ENCODE results near the gene IRF8. TPM values are rescaled to one million over a fixed set of nuclear protein-coding genes. Genes with fewer than 3 reads are reported as not detected.

The IRF8 gene
- polyA plus RNA-seq, 1 donor, result 5.4 TPM

- DNase-seq (ENCODE audit: low read depth), result no peak
Measured at GRCh38 chr16:85912211-85912974, 13.4 kb downstream of the IRF8 start.

GRCh38 chr16:85913141-85913601 lies 14.2 kb downstream of the IRF8 start:
- no peak for DNase-seq (ENCODE audit: low read depth)

- DNase-seq (ENCODE audit: low read depth), result no peak
Measured at GRCh38 chr16:85913688-85914422, 14.9 kb downstream of the IRF8 start.

DNA sequence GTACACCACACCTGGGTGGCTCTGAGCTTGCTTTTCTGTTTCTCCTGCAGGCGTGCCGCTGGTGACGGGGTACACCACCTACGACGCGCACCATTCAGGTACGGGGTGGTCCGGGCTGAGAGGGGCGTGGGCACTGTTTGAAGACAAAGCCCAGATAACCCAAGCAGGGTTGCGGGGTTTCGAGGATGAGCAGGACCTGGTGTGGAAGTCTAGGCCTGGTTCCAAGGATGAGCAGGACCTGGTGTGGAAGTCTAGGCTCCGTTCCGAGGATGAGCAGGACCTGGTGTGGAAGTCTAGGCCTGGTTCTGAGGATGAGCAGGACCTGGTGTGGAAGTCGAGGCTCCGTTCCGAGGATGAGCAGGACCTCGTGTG lies 15.4 kb downstream of the IRF8 start:
- no peak for DNase-seq (ENCODE audit: low read depth)

GRCh38 chr16:85915125-85915845 lies 16.3 kb downstream of the IRF8 start:
- DNase-seq (ENCODE audit: low read depth), result no peak

- no peak for DNase-seq (ENCODE audit: low read depth)
Measured at GRCh38 chr16:85916141-85916890, 17.4 kb downstream of the IRF8 start.

- DNase-seq (ENCODE audit: low read depth), result no peak
Measured at GRCh38 chr16:85917012-85917411, 18.1 kb downstream of the IRF8 start.

DNA sequence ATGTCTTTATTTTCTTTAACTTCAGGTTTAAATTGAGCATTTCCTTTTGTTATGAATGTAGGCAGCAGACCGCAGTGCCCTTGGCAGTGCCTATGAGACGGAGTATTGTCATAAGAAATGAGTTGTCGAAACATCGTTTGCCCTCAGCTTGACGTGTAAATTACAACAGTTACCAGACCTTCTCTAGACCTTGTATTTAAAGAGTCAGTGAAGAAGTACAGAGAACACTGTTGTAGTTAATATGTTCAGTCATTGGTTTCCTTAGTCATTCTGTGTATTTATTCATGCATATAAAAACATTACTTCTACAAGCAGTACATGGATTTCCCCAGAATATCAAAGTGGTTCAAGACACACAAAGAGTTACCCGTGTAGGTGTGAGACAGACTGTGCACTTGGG lies 19.0 kb downstream of the IRF8 start:
- no peak for DNase-seq (ENCODE audit: low read depth)

GRCh38 chr16:85918436-85918835 lies 19.5 kb downstream of the IRF8 start:
- no peak for DNase-seq (ENCODE audit: low read depth)

DNA sequence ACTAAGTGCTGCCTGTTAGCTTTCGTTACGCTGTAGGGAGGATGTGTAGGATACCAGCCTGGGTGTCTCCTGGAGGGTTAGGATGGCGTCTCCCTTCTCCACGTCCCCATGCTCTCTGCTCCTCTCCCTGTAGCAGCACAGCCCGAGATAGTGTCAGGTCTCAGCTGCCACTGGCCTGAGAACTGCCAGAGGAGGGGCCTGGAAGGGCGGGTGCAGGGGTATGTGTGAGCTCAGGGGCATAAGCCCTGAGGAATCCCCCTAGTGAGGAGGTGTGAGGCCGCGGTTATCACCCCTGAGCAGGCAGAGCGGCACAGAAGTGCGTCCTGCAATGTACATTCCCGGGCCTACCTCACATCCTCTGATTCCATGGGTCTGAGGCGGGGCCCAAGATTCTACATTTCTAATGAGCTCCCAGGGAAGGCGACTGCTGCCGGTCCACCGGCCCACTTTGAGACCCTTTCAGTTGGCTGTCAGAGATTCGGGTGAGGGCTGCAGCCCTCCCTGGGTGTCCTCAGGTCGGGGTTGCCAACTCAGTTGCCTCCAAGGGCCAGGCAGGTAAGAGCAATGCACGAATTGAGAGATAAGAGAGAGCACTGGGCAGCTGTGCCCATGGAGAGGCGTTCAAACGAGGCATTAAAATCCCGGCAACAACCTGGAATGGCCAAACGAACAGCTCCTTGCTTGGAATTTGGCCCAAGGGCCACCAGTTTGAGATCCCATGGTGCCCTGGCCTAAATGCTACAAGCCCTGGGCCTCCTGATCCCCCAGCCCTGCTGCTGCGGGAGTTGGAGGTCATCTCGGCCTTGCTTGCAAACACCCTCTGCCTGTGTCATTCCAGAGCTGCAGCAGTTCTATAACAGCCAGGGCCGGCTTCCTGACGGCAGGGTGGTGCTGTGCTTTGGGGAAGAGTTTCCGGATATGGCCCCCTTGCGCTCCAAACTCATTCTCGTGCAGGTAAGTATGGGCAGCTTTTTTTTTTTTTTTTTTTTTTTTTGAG lies 20.6 kb downstream of the IRF8 start:
- DNase-seq (ENCODE audit: low read depth), result no peak

GRCh38 chr16:85921026-85921425 lies 22.1 kb downstream of the IRF8 start:
- no peak for DNase-seq (ENCODE audit: low read depth)

GRCh38 chr16:85923153-85924021 lies 24.4 kb downstream of the IRF8 start:
- no peak for DNase-seq (ENCODE audit: low read depth)

- no peak for DNase-seq (ENCODE audit: low read depth)
Measured at GRCh38 chr16:85924675-85925074, 25.7 kb downstream of the IRF8 start.

- no peak for DNase-seq (ENCODE audit: low read depth)
Measured at GRCh38 chr16:85926370-85926769, 27.4 kb downstream of the IRF8 start.

- no peak for DNase-seq (ENCODE audit: low read depth)
Measured at GRCh38 chr16:85927371-85927770, 28.4 kb downstream of the IRF8 start.

DNA sequence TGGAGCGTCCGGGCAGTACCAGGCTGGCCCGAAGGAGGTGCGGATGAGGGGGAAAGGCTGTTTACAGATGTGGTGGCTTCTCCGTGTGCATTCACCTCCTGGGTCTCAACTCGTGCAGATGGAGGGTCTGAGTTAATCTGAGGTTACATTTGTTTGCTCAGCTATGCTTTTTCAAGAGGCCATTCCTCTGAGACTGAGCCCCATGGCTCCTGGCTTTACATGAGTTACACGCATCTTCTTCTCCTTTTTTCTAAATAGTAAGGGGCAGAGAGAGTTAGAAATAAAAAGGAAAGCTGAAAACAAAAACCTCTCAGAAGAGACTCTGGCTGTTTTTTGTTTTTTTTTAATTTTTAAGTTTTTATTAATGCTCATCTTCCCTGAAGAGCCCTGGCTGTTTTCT lies 29.0 kb downstream of the IRF8 start:
- no peak for DNase-seq (ENCODE audit: low read depth)

DNA sequence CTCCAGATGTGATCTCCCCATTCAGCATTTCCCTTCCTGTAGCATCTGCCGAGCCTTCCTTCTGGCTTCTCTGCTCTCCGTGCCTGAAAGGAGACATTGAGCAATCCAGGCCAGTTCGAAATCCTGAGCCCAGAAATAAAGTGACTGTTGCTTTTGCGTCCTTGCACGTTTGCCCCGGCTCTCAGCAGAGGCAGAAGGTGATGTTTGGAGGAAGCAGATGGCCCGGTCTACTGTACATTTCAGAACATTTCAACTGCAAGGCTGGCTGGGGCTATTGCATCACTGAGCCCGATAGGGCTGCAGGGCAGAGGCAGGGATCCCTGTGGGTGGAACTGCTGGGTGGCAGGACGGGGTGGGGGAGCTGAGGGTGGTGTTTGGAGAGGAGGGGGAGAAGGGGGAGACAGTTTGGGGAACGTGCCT lies 29.4 kb downstream of the IRF8 start:
- peak; percentile 87 for DNase-seq (ENCODE audit: low read depth)

- DNase-seq (ENCODE audit: low read depth), result no peak
Measured at GRCh38 chr16:85929259-85929721, 30.3 kb downstream of the IRF8 start.

DNA sequence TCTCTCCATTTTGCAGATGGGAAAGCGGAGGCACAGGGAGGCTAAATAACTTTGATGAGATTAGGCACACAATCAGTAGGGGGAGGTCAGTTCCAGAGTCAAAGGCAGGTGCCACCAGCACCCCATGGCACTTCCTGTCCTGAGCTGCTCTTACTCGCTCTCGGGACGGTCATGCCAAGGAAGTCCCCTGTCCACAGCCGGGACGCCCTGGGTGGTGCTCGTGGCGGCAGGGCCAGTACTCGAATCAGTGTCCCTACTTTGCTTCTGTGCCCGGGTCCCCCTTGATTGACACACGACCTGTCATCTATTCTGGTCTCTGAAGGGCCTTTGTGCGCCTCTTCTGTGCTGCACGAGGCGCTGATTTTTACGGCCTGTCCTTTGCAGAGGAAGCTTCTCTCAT lies 31.3 kb downstream of the IRF8 start:
- DNase-seq (ENCODE audit: low read depth), result no peak

Data from forelimb muscle (tissue), 1 donor.